Lower lobe of right lung (tissue), 2 donors: ENCODE measurements around the gene FMO5. TPM values are rescaled to one million over a fixed set of nuclear protein-coding genes. Genes with fewer than 3 reads are reported as not detected.
"Not testable (repeated sequence)": the region's sequence is repeated elsewhere in the genome, so short reads cannot be mapped to it uniquely, and the experiment has no call there.

Experiments used
- ATAC-seq, 2 donors: fragments of 200-7000 bp; cut with Tn5 transposase; one replicate each; pipeline ENCODE4 v1.9.1; 2020 to 2022; ENCODE audit warnings: mild to moderate bottlenecking in 2 of 2, moderate library complexity in 2 of 2
- DNase-seq: peaks from one replicate; pipeline ENCODE4 v3.0.0-alpha.2; 2020
- H3K27ac ChIP-seq: fragments of 200-600 bp; one replicate; pipeline ENCODE4 v1.8.0; 2022
- H3K27me3 ChIP-seq: fragments of 200-600 bp; one replicate; pipeline ENCODE4 v1.8.0; 2022; ENCODE audit warnings: low read depth
- H3K36me3 ChIP-seq: fragments of 200-600 bp; one replicate; pipeline ENCODE4 v1.8.0; 2022; ENCODE audit warnings: mild to moderate bottlenecking
- H3K4me1 ChIP-seq: fragments of 200-600 bp; one replicate; pipeline ENCODE4 v1.8.0; 2022
- H3K4me3 ChIP-seq: fragments of 200-600 bp; one replicate; pipeline ENCODE4 v1.8.0; 2022; ENCODE audit warnings: mild to moderate bottlenecking
- H3K9me3 ChIP-seq: fragments of 200-600 bp; one replicate; pipeline ENCODE4 v1.8.0; 2022
- CTCF ChIP-seq: fragments of 200-600 bp; IDR thresholded peaks from one replicate; pipeline ENCODE4 v1.8.0; 2022; ENCODE audit warnings: antibody characterized with exemption, mild to moderate bottlenecking
- intact Hi-C: fragments of 100-400 bp; cut with DNase I; formaldehyde crosslinking; loops from one replicate; pipeline ENCODE4 v1.11.0; 2022
- total RNA-seq: library from RNA; stranded (reverse); fragmentation: NEBNext Ultra II Directional; extraction: Animal tissue kit (Norgen Biotek cat#: 25700); gene quantifications from one replicate; pipeline ENCODE4 v1.2.1, GENCODE V29; 2021
- donor health status: DM: no; HTN: yes; CAD: no; lungs with severe emphysema.

The FMO5 gene
- total RNA-seq, 1 donor from 2014 or later = 106 TPM

GRCh38 chr1:147238053-147238902 lies 13.1 kb upstream of the FMO5 start:
- ATAC-seq (peak in 1 of 2 donors; percentile 34), DNase-seq (no peak)
- H3K36me3 ChIP-seq = no peaks in the 10 kb centered on the region
- no peak for TF ChIP-seq CTCF
- intact Hi-C loops = no loop called here
- H3K4me1 ChIP-seq = peaks cover 32% of the 10 kb centered on the region
- no peak overlapping the region for H3K4me3 ChIP-seq
- no peaks in the 10 kb centered on the region for H3K9me3 ChIP-seq
- H3K27me3 ChIP-seq = no peaks in the 10 kb centered on the region
- peak overlapping the region; percentile 54 for H3K27ac ChIP-seq

GRCh38 chr1:147236959-147237791 lies 12.0 kb upstream of the FMO5 start:
- Histone ChIP-seq H3K4me3 (no peak overlapping the region), H3K4me1 (peaks cover 31% of the 10 kb centered on the region), H3K27me3 (no peaks in the 10 kb centered on the region), H3K27ac (peak overlapping the region; percentile 40), H3K36me3 (no peaks in the 10 kb centered on the region), H3K9me3 (no peaks in the 10 kb centered on the region)
- ATAC-seq (peak in 1 of 2 donors; percentile 23), DNase-seq (no peak)
- no peak for TF ChIP-seq CTCF
- intact Hi-C loops = no loop called here

GRCh38 chr1:147236448-147236847 lies 11.3 kb upstream of the FMO5 start:
- intact Hi-C loops = no loop called here
- Histone ChIP-seq H3K4me1 (peaks cover 23% of the 10 kb centered on the region), H3K27ac (peak overlapping the region; percentile 40), H3K27me3 (no peaks in the 10 kb centered on the region), H3K36me3 (no peaks in the 10 kb centered on the region), H3K9me3 (no peaks in the 10 kb centered on the region), H3K4me3 (no peak overlapping the region)
- no peak for TF ChIP-seq CTCF
- no peak for DNase-seq
- ATAC-seq = no peak

- Histone ChIP-seq H3K9me3 (no peaks in the 10 kb centered on the region), H3K4me3 (no peak overlapping the region), H3K36me3 (no peaks in the 10 kb centered on the region), H3K27me3 (no peaks in the 10 kb centered on the region), H3K4me1 (peaks cover 20% of the 10 kb centered on the region), H3K27ac (no peak overlapping the region)
- ATAC-seq (no peak), DNase-seq (no peak)
- TF ChIP-seq CTCF = no peak
- intact Hi-C loops = no loop called here
Observed at GRCh38 chr1:147235822-147236221, 10.7 kb upstream of the FMO5 start.

GRCh38 chr1:147233903-147234302 lies 8.8 kb upstream of the FMO5 start:
- ATAC-seq = not testable (repeated sequence)

GRCh38 chr1:147231032-147231431 lies 5.9 kb upstream of the FMO5 start:
- H3K36me3 ChIP-seq, ATAC-seq, H3K4me3 ChIP-seq, H3K4me1 ChIP-seq, DNase-seq, intact Hi-C loops, H3K9me3 ChIP-seq, H3K27me3 ChIP-seq, H3K27ac ChIP-seq: not testable (repeated sequence)

More at GRCh38 chr1:147233903-147234302, 8.8 kb upstream of the FMO5 start:
- H3K27me3 ChIP-seq, H3K9me3 ChIP-seq, H3K36me3 ChIP-seq, DNase-seq, H3K27ac ChIP-seq, H3K4me3 ChIP-seq, H3K4me1 ChIP-seq, intact Hi-C loops: not testable (repeated sequence)
